Muscle layer of colon (tissue), 2 donors: Measurements from ENCODE around the gene DPYD.

Source experiments
- H3K27ac ChIP-seq: one replicate; pipeline ENCODE4 v1.7.0; 2013; ENCODE audit warnings: low read depth, mild to moderate bottlenecking, low read length, moderate library complexity
- H3K27me3 ChIP-seq, 2 donors: one replicate each; pipeline ENCODE4 v1.7.0; 2013; ENCODE audit warnings: low read length in 2 of 2, mild to moderate bottlenecking in 2 of 2; ENCODE audit not compliant: insufficient read depth in 2 of 2, control insufficient read depth in 1 of 2
- H3K36me3 ChIP-seq: one replicate; pipeline ENCODE4 v1.7.0; 2013; ENCODE audit warnings: mild to moderate bottlenecking, low read length; ENCODE audit not compliant: insufficient read depth
- H3K4me1 ChIP-seq: one replicate; pipeline ENCODE4 v1.7.0; 2013; ENCODE audit warnings: mild to moderate bottlenecking, low read length; ENCODE audit not compliant: insufficient read depth
- H3K4me3 ChIP-seq, 2 donors: one replicate each; pipeline ENCODE4 v1.7.0; 2013; ENCODE audit warnings: low read length in 2 of 2, low read depth in 1 of 2, mild to moderate bottlenecking in 1 of 2, moderate library complexity in 1 of 2
- H3K9ac ChIP-seq: one replicate; pipeline ENCODE4 v1.7.0; 2013; ENCODE audit warnings: low read length
- H3K9me3 ChIP-seq: one replicate; pipeline ENCODE4 v1.7.0; 2013; ENCODE audit warnings: mild to moderate bottlenecking, low read length
- donor health status: abdominal sarcoma.
- donor health status: Adenocarcinoma of cecum.

DPYD gene

DNA sequence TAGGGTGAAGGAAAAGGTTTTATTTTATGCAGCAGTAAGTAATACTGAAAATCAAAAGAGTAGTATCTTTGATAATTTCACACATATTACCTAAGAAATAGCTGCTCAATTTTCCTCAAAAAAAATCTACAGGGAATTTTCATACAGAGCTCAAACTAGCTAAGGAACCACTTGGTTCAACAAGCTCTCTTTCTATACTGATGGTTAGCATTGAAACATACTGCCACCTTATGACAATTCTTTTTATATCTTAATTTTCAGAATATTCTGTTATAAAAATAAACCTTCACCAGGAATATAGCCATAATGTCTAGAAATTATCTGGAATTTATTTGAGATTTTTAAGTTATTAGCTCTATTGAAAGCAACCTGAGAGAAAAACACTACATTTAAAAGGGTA, 142.1 kb downstream of the DPYD start:
- Histone ChIP-seq H3K27me3 (no peaks in the 10 kb centered on the region), H3K36me3 (peaks cover 6% of the 10 kb centered on the region), H3K4me3 (no peak overlapping the region), H3K27ac (no peak overlapping the region), H3K9ac (no peak overlapping the region), H3K4me1 (no peaks in the 10 kb centered on the region), H3K9me3 (no peaks in the 10 kb centered on the region)

DNA sequence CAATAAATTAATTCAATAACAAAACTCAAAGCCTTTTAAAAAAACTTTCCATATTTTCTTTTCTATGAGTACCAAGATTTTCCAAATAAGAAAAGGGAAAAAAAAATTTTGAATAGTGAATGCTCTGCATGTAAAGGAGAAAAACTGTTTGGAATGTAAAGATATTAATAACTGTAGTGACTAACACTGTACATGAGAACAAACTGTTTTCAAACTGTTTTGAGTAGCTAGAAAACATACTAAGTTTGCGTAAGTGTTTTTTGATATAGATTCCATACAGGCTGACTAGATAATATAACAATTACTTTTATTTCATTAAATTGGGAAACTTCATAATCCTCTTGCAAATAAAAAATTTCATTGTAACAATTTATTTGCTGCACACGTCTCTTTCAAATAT, 150.5 kb downstream of the DPYD start:
- Histone ChIP-seq H3K4me3 (no peak overlapping the region), H3K9ac (no peak overlapping the region), H3K9me3 (no peaks in the 10 kb centered on the region), H3K27me3 (no peaks in the 10 kb centered on the region), H3K27ac (no peak overlapping the region), H3K4me1 (no peaks in the 10 kb centered on the region), H3K36me3 (no peaks in the 10 kb centered on the region)

DNA sequence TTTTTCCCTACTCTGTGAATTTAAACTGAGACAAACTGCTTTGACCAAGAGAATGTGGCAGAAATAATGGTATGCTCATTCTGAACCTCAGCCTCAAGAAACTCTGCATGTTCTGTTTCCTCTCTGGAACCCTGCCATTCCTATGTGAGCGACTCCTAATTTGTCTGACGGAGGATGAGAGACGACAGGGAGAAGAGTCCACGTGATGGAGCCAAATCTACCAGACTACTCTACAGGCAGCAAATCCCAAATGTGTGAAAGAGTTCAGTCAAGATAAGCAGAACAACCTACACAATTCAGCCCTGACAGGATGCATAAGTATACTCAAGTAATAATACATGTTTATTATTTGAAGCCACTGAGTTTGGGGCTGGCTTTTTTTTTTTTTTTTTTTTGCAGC, 153.5 kb downstream of the DPYD start:
- no peak overlapping the region for H3K4me3 ChIP-seq
- no peak overlapping the region for H3K27ac ChIP-seq
- no peaks in the 10 kb centered on the region for H3K27me3 ChIP-seq
- H3K36me3 ChIP-seq, result no peaks in the 10 kb centered on the region
- H3K9me3 ChIP-seq, result no peaks in the 10 kb centered on the region
- H3K4me1 ChIP-seq, result no peaks in the 10 kb centered on the region
- H3K9ac ChIP-seq, result no peak overlapping the region

DNA sequence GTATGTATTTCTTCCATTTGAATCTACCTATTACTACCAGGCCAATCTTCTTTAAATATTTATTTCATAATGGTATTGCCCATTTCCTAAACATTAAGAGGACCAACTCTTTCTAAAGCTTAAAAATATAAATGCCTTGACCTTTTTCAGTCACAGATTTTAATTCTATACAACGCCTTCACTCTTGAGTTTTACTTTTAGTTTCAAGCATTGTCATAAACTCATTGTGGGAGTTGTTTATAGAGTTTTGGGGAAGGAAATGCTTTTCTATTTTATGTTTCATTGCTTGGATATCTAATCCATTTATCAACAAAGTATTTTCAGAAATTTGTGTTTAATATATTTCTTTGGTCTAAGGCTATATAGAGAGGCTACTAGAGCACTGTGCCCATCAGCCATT, 155.8 kb downstream of the DPYD start:
- H3K27me3 ChIP-seq, result no peaks in the 10 kb centered on the region
- H3K27ac ChIP-seq, result no peak overlapping the region
- H3K4me3 ChIP-seq, result no peak overlapping the region
- H3K4me1 ChIP-seq, result no peaks in the 10 kb centered on the region
- H3K36me3 ChIP-seq, result no peaks in the 10 kb centered on the region
- H3K9ac ChIP-seq, result no peak overlapping the region
- H3K9me3 ChIP-seq, result no peaks in the 10 kb centered on the region

DNA sequence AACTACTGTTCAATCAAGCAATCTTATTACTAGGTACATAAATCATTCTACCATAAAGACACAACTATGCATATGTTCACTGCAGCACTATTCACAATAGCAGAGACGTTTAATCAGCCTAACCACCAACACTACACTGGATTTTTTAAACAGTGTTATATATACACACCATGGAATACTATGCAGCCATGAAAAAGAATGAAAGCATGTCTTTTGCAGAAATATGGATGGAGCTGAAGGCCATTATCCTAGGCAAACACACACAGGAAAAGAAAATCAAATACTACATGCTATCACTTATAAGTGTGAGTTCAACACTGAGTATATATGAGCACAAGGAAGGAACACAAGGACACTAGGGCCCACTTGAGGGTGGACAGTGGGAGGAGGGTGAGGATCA, 159.2 kb downstream of the DPYD start:
- no peak overlapping the region for H3K4me3 ChIP-seq
- H3K9me3 ChIP-seq, result no peaks in the 10 kb centered on the region
- no peaks in the 10 kb centered on the region for H3K36me3 ChIP-seq
- H3K9ac ChIP-seq, result no peak overlapping the region
- peaks cover 12% of the 10 kb centered on the region for H3K4me1 ChIP-seq
- no peaks in the 10 kb centered on the region for H3K27me3 ChIP-seq
- H3K27ac ChIP-seq, result no peak overlapping the region

DNA sequence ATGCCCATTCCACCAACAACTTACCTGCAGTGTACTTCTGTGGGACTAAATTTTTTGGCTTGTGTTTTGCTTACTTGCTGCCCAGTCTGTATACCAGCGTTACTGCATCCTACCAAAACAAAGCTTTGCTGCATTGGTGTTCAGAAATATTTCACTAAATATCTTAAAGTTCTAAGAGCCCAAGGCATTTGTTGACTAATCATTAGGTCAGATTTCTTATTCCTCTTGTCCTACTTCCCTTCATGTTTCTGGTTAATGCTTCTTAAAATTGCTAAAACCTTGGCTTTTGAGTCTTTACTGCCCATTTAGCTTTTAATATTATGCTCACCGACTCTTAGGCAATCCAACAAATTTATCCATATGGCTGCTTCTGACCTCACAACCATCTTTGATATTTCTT, 161.8 kb downstream of the DPYD start:
- H3K27ac ChIP-seq, result no peak overlapping the region
- H3K9ac ChIP-seq, result no peak overlapping the region
- H3K27me3 ChIP-seq, result no peaks in the 10 kb centered on the region
- peaks cover 12% of the 10 kb centered on the region for H3K4me1 ChIP-seq
- H3K4me3 ChIP-seq, result no peak overlapping the region
- no peaks in the 10 kb centered on the region for H3K9me3 ChIP-seq
- H3K36me3 ChIP-seq, result no peaks in the 10 kb centered on the region

DNA sequence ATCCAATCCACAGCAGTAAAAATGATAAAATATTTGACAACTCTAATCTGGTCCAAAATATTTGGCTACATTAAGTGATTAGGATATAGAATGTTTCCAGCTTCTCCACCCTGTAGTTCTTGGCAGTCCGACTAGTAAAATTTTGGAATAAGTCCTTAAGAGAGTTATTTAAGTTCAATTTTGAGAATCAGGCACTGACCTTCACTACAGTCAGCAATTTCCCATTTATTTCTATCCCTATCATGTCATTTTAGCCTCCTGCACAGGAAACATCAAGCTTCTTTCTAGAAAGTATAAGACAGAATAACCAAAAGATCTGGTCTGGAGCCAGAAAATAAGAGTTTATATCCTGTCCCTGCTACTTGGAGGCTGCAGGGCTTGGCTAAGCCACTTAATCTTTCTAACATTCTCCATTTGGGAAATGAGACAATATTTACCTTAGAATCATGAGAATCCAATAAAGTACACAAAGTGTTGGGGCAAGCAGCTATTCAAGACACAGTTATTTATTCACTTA, 162.2 kb downstream of the DPYD start:
- H3K27ac ChIP-seq, result no peak overlapping the region
- H3K36me3 ChIP-seq, result no peaks in the 10 kb centered on the region
- H3K9me3 ChIP-seq, result no peaks in the 10 kb centered on the region
- peaks cover 12% of the 10 kb centered on the region for H3K4me1 ChIP-seq
- no peak overlapping the region for H3K4me3 ChIP-seq
- H3K27me3 ChIP-seq, result no peaks in the 10 kb centered on the region
- no peak overlapping the region for H3K9ac ChIP-seq

DNA sequence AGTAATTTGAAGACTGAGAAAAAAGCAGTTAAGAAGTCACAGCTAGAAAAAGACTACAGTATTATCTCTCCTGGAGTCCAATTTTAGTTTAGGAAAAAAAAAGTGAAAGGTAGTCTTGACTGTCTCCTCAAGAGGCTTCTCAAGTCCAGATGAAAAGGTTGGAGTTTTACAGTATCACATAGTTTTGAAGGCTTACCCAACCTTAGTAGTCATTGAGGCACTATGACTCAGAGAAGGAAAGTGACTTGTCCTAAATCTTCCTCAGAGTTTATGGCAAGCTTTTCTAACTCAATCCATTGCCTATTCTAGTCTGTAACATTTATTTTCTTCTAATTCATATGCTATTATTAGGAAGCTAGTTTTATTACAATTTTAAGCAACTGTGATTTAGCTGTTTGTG, 174.9 kb downstream of the DPYD start:
- no peak overlapping the region for H3K9ac ChIP-seq
- no peaks in the 10 kb centered on the region for H3K4me1 ChIP-seq
- no peak overlapping the region for H3K4me3 ChIP-seq
- no peaks in the 10 kb centered on the region for H3K27me3 ChIP-seq
- no peaks in the 10 kb centered on the region for H3K36me3 ChIP-seq
- H3K27ac ChIP-seq, result no peak overlapping the region
- H3K9me3 ChIP-seq, result no peaks in the 10 kb centered on the region

DNA sequence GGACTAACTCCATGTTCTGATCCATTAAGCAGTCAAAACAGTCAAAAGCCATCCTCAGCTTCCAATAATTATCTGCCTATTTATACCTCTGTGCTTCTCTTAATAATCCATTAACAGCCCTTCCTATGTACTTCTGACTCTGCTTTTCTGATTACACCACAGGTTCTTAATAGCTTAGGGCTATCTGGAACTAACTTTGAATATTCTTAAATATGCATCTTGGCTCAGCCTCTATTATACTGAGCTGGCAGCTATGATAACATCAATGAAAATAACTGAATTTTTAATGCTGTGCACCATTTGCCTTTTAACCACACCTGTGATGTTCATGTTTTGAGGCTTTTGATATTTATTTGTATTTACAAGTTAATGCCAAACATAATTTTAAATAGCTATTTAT, 175.9 kb downstream of the DPYD start:
- H3K4me3 ChIP-seq, result no peak overlapping the region
- H3K27me3 ChIP-seq, result no peaks in the 10 kb centered on the region
- H3K27ac ChIP-seq, result no peak overlapping the region
- no peaks in the 10 kb centered on the region for H3K36me3 ChIP-seq
- no peaks in the 10 kb centered on the region for H3K4me1 ChIP-seq
- no peak overlapping the region for H3K9ac ChIP-seq
- H3K9me3 ChIP-seq, result no peaks in the 10 kb centered on the region

DNA sequence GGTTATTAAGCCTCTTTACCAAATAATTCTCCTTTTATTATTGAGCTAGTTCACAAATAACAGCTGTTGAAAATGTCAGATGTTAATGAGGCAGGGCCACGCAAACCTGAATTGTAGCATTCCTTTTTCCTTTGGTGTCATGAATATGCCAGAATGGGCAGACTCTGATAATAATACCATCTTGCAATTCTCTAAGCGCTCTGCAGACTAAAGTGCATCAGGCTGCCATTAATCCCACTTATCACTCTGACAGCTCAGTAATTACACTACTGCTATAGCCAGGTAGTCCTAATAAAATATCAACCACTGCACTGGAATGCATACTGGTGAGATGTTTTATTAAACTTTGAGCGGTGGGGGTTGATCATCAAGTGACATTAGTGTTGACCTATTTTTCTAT, 177.7 kb downstream of the DPYD start:
- H3K9ac ChIP-seq, result no peak overlapping the region
- no peak overlapping the region for H3K4me3 ChIP-seq

DNA sequence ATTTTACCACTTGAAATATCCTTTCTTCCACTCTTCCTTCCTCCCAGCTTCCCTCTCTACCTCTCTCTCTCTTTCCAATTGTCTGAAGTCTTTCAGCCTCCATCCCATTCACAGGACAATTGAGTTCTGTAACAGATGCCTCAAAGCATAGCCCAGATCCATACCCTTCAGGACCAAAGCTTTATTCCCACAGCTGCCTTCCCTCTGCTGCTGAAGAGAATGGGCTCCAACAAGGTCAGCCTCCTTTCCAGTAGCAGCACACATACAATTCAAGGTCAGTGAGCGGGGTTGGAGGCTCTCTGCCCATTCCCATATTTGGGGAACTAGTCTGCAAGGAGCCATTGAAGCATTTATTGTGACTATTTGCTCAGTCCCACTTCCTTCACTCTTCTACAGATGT, 179.9 kb downstream of the DPYD start:
- Histone ChIP-seq H3K27me3 (no peaks in the 10 kb centered on the region), H3K27ac (no peak overlapping the region), H3K4me1 (no peaks in the 10 kb centered on the region), H3K36me3 (no peaks in the 10 kb centered on the region), H3K4me3 (no peak overlapping the region), H3K9ac (no peak overlapping the region), H3K9me3 (no peaks in the 10 kb centered on the region)

More for the DNA sequence above, 177.7 kb downstream of the DPYD start:
- H3K9me3 ChIP-seq, result no peaks in the 10 kb centered on the region
- no peaks in the 10 kb centered on the region for H3K36me3 ChIP-seq
- H3K4me1 ChIP-seq, result no peaks in the 10 kb centered on the region
- H3K27ac ChIP-seq, result no peak overlapping the region
- no peaks in the 10 kb centered on the region for H3K27me3 ChIP-seq

DNA sequence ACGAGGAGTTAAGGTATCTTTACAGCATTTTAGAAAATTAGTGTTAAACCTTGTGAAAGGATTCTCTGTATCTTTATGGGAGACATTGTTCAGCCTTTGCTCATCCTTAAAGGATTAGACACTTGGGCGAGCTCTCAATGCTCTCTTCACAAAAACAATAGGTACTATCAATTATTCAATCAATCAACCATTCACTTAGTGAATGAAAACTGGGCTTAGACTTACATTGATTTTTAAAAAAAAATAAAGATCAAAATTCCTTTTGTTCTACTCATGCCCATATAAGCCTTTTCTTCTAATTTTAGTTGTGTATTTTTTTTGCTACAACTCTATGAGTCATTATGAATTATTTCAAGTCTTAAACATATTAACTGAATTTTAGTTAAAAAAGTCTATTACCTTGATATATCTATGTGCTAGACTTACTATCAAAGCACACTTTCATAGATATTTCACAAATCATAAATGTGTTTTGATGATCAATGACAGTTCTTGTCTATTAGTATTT, 181.2 kb downstream of the DPYD start:
- Histone ChIP-seq H3K36me3 (no peaks in the 10 kb centered on the region), H3K4me3 (no peak overlapping the region), H3K9me3 (no peaks in the 10 kb centered on the region), H3K27me3 (no peaks in the 10 kb centered on the region), H3K9ac (no peak overlapping the region), H3K27ac (no peak overlapping the region), H3K4me1 (no peaks in the 10 kb centered on the region)
